ENCODE measurements around the gene ADARB1. TPM values are rescaled to one million over a fixed set of nuclear protein-coding genes. Genes with fewer than 3 reads are reported as not detected.

The ADARB1 gene
- polyA plus RNA-seq, 1 donor (not counting 4 experiments of a cell fraction or from before 2014, with no cell fraction given): 13.0 TPM

GRCh38 chr21:45261093-45261492 is 186.7 kb downstream of the ADARB1 start:
- no peak for TF ChIP-seq EZH2 (IDR thresholded peaks at IDR 0.05; ENCODE audit: low read length)
- no peak for TF ChIP-seq CTCF (optimal IDR thresholded peaks at IDR 0.05 in 1 of 3, IDR thresholded peaks at IDR 0.05 in 1 of 3, conservative IDR thresholded peaks at IDR 0.05 in 1 of 3; ENCODE audit: extremely low read depth in 1 of 3, insufficient read depth in 2 of 3, low read length in 3 of 3)
- Histone ChIP-seq H3K9ac (ENCODE audit: control insufficient read depth, extremely low read depth, insufficient read depth, low read length) (no peak overlapping the region), H3K79me2 (ENCODE audit: control insufficient read depth, insufficient read depth, low read length) (no peaks in the 10 kb centered on the region), H2AFZ (ENCODE audit: control insufficient read depth, low read length) (no peak overlapping the region), H3K9me3 (ENCODE audit: control insufficient read depth, low read depth, low read length) (no peaks in the 10 kb centered on the region), H4K20me1 (ENCODE audit: control insufficient read depth, extremely low read depth, insufficient read depth, low read length) (no peaks in the 10 kb centered on the region), H3K4me2 (ENCODE audit: control insufficient read depth, extremely low read depth, insufficient read depth, low read depth, low read length) (no peak overlapping the region), H3K9me1 (ENCODE audit: control insufficient read depth, extremely low read depth, insufficient read depth, low read length) (no peaks in the 10 kb centered on the region), H3K27ac (ENCODE audit: control insufficient read depth, insufficient read depth, low read length) (no peak overlapping the region), H3K4me3 (ENCODE audit: control insufficient read depth in 2 of 3, extremely low read depth in 1 of 3, insufficient read depth in 2 of 3, low read depth in 1 of 3, low read length in 3 of 3) (no peak overlapping the region), H3K4me1 (ENCODE audit: control insufficient read depth, extremely low read depth, insufficient read depth, low read length) (no peaks in the 10 kb centered on the region), H3K36me3 (ENCODE audit: control insufficient read depth in 2 of 2, extremely low read depth in 1 of 2, insufficient read depth in 2 of 2, low read length in 2 of 2) (peaks cover 9 to 15% of the 10 kb centered on the region in 2 experiments), H3K27me3 (ENCODE audit: control insufficient read depth, extremely low read depth, insufficient read depth, low read length) (peaks cover 12% of the 10 kb centered on the region)
- dilution Hi-C loops (cut with MboI; ENCODE audit: extremely low pct_ligation_motif_present, low sequenced_read_pairs): no loop called here
- DNase-seq (ENCODE audit: low read depth, low spot score) (no peak), FAIRE-seq (no peak)

GRCh38 chr21:45262041-45262581 is 187.7 kb downstream of the ADARB1 start:
- Histone ChIP-seq H2AFZ (ENCODE audit: control insufficient read depth, low read length) (no peak overlapping the region), H3K9me1 (ENCODE audit: control insufficient read depth, extremely low read depth, insufficient read depth, low read length) (no peaks in the 10 kb centered on the region), H3K4me1 (ENCODE audit: control insufficient read depth, extremely low read depth, insufficient read depth, low read length) (no peaks in the 10 kb centered on the region), H3K9ac (ENCODE audit: control insufficient read depth, extremely low read depth, insufficient read depth, low read length) (no peak overlapping the region), H3K4me2 (ENCODE audit: control insufficient read depth, extremely low read depth, insufficient read depth, low read depth, low read length) (no peak overlapping the region), H3K4me3 (ENCODE audit: control insufficient read depth in 2 of 3, extremely low read depth in 1 of 3, insufficient read depth in 2 of 3, low read depth in 1 of 3, low read length in 3 of 3) (no peak overlapping the region), H3K36me3 (ENCODE audit: control insufficient read depth in 2 of 2, extremely low read depth in 1 of 2, insufficient read depth in 2 of 2, low read length in 2 of 2) (peaks cover 9 to 19% of the 10 kb centered on the region in 2 experiments), H3K27me3 (ENCODE audit: control insufficient read depth, extremely low read depth, insufficient read depth, low read length) (peaks cover 12% of the 10 kb centered on the region), H4K20me1 (ENCODE audit: control insufficient read depth, extremely low read depth, insufficient read depth, low read length) (no peaks in the 10 kb centered on the region), H3K79me2 (ENCODE audit: control insufficient read depth, insufficient read depth, low read length) (no peaks in the 10 kb centered on the region), H3K9me3 (ENCODE audit: control insufficient read depth, low read depth, low read length) (no peaks in the 10 kb centered on the region), H3K27ac (ENCODE audit: control insufficient read depth, insufficient read depth, low read length) (no peak overlapping the region)
- DNase-seq (ENCODE audit: low read depth, low spot score) (no peak), FAIRE-seq (no peak)
- TF ChIP-seq EZH2 (IDR thresholded peaks at IDR 0.05; ENCODE audit: low read length) (no peak), CTCF (optimal IDR thresholded peaks at IDR 0.05 in 1 of 3, IDR thresholded peaks at IDR 0.05 in 1 of 3, conservative IDR thresholded peaks at IDR 0.05 in 1 of 3; ENCODE audit: extremely low read depth in 1 of 3, insufficient read depth in 2 of 3, low read length in 3 of 3) (no peak)
- dilution Hi-C loops (cut with MboI; ENCODE audit: extremely low pct_ligation_motif_present, low sequenced_read_pairs): no loop called here
